Naive thymus-derived CD8-positive, alpha-beta T cell (primary cell): ENCODE data around the gene RRP8. TPM values are rescaled to one million over a fixed set of nuclear protein-coding genes. Genes with fewer than 3 reads are reported as not detected.

Experiments
- ATAC-seq, 2 donors: fragments of 150-1000 bp; cut with Tn5 transposase in 1 of 2; sonication (Bioruptor Pico), chemical (Tn5 transposase) in 1 of 2; 1 replicate in 1 of 2; 2 replicates in 1 of 2; pipeline ENCODE4 v1.10.0; 2021; ENCODE audit warnings: mild to moderate bottlenecking in 2 of 2, moderate library complexity in 2 of 2
- POLR2A ChIA-PET: fragments of 350-600 bp; sonication (Branson Sonifier 250); formaldehyde crosslinking; loops from one replicate; lab custom pipeline; 2021; ENCODE audit warnings: antibody characterized with exemption; lab: Charles Lee
- DNase-seq, 10 donors: peaks; one replicate each; pipeline versions ENCODE4 v3.0.0 to v3.0.0-alpha.2; 2020 to 2022
- H3K27ac Mint-ChIP-seq, 10 donors: one replicate each; pipeline ENCODE4 v1.8.0; 2020 to 2022; ENCODE audit warnings: mild to moderate bottlenecking in 10 of 10, mixed read lengths in 10 of 10, moderate library complexity in 4 of 10, inconsistent platforms in 1 of 10
- H3K27me3 Mint-ChIP-seq, 5 donors: one replicate each; pipeline ENCODE4 v1.8.0; 2021 to 2022; ENCODE audit warnings: mixed read lengths in 5 of 5
- H3K36me3 Mint-ChIP-seq, 3 donors: one replicate each; pipeline ENCODE4 v1.8.0; 2020 to 2022; ENCODE audit warnings: mixed read lengths in 3 of 3, mild to moderate bottlenecking in 2 of 3, inconsistent platforms in 1 of 3
- H3K4me1 Mint-ChIP-seq, 4 donors: one replicate each; pipeline ENCODE4 v1.8.0; 2021 to 2022; ENCODE audit warnings: mixed read lengths in 4 of 4
- H3K4me3 Mint-ChIP-seq, 10 donors: one replicate each; pipeline ENCODE4 v1.8.0; 2020 to 2022; ENCODE audit warnings: mild to moderate bottlenecking in 10 of 10, mixed read lengths in 10 of 10, moderate library complexity in 6 of 10, inconsistent platforms in 1 of 10
- H3K9me3 Mint-ChIP-seq, 9 donors: one replicate each; pipeline ENCODE4 v1.8.0; 2020 to 2022; ENCODE audit warnings: mixed read lengths in 9 of 9, mild to moderate bottlenecking in 3 of 9, inconsistent platforms in 1 of 9, moderate library complexity in 1 of 9
- polyA plus RNA-seq, 3 donors: library from polyadenylated mRNA; unstranded; fragments of 300-500 nt; fragmentation: Illumina TruSeq; gene quantifications; one replicate each; pipeline ENCODE4 v1.2.3, GENCODE V29; 2021
- total RNA-seq, 8 experiments: library from RNA in 2 of 8; stranded (reverse) in 2 of 8; gene quantifications; one replicate each; pipeline ENCODE4 v1.2.3 and lab custom pipeline; 2021 to 2026

Gene RRP8
- total and polyA plus RNA-seq, 5 experiments from 2014 or later = 17.8 to 35.7 (median 25.9) TPM

GRCh38 chr11:6588018-6588417, 15.4 kb downstream of the RRP8 start:
- Mint-ChIP-seq H3K9me3 (peaks cover 7 to 21% (median 16%) of the 10 kb centered on the region in 9 donors), H3K27ac (peak overlapping the region in 1 of 10 donors; percentile 33), H3K4me3 (no peak overlapping the region), H3K36me3 (peaks cover 20 to 44% (median 27%) of the 10 kb centered on the region in 3 donors), H3K4me1 (peaks cover 0 to 9% (median 2%) of the 10 kb centered on the region in 4 donors), H3K27me3 (no peaks in the 10 kb centered on the region)
- POLR2A ChIA-PET = no interaction called here
- ATAC-seq = no peak
- no peak for DNase-seq

DNA sequence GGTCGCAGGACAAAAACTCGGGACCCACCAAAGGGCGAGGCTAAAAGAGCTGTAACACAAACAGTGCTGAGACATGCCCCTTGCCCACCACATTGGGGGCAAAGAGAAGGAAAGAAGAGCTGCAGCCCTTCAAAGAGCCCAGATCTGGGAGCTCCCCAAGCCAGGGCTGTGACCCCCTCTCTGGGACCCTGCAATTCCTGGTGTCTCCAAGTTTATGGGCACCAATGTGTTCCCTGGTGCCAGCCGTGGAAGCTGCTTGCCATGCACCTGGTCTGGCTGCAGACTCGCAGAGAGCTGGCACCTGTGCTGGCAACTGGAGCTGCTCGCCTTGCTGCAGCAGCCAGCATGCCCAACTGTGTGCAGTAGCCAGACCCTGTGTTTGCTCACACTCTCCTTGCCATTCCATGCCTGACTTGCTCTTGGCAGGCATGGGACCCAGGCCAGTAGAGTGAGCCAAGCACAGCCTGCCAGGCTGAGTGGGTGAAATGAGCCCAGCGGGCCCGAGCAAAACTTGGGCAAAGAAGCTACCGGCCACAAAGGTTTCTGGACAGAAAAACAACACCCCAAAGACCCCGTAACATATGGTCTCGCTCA, 16.0 kb downstream of the RRP8 start:
- no peak for ATAC-seq
- no peak overlapping the region for H3K4me3 Mint-ChIP-seq
- no peaks in the 10 kb centered on the region for H3K27me3 Mint-ChIP-seq
- POLR2A ChIA-PET = interaction anchor here (1.1 kb wide), 1 partner anchor 32 kb away, joined by 3 read pairs; the partner anchor contains the start of gene TPP1
- peaks cover 26 to 42% (median 33%) of the 10 kb centered on the region in 3 donors for H3K36me3 Mint-ChIP-seq
- peak overlapping the region in 1 of 10 donors; percentile 43 for H3K27ac Mint-ChIP-seq
- H3K9me3 Mint-ChIP-seq = peaks cover 7 to 26% (median 21%) of the 10 kb centered on the region in 9 donors
- H3K4me1 Mint-ChIP-seq = peaks cover 0 to 5% (median 2%) of the 10 kb centered on the region in 4 donors
- no peak for DNase-seq

GRCh38 chr11:6586434-6587359, 16.7 kb downstream of the RRP8 start:
- Mint-ChIP-seq H3K27me3 (no peaks in the 10 kb centered on the region), H3K9me3 (peaks cover 7 to 31% (median 22%) of the 10 kb centered on the region in 9 donors), H3K4me3 (no peak overlapping the region), H3K27ac (peak overlapping the region in 1 of 10 donors; percentile 0), H3K36me3 (peaks cover 30 to 41% (median 39%) of the 10 kb centered on the region in 3 donors), H3K4me1 (peaks cover 0 to 2% (median under 1%) of the 10 kb centered on the region in 4 donors)
- no peak for ATAC-seq
- DNase-seq = no peak
- POLR2A ChIA-PET = interaction anchor here (1.1 kb wide), 1 partner anchor 33 kb away, joined by 3 read pairs; the partner anchor contains the start of gene TPP1

GRCh38 chr11:6584528-6584927, 18.9 kb downstream of the RRP8 start:
- Mint-ChIP-seq H3K4me3 (no peak overlapping the region), H3K27ac (no peak overlapping the region), H3K36me3 (peaks cover 35 to 45% (median 44%) of the 10 kb centered on the region in 3 donors), H3K27me3 (no peaks in the 10 kb centered on the region), H3K9me3 (peaks cover 7 to 31% (median 22%) of the 10 kb centered on the region in 9 donors), H3K4me1 (peaks cover 0 to 2% (median under 1%) of the 10 kb centered on the region in 4 donors)
- POLR2A ChIA-PET = no interaction called here
- no peak for DNase-seq
- ATAC-seq = no peak

DNA sequence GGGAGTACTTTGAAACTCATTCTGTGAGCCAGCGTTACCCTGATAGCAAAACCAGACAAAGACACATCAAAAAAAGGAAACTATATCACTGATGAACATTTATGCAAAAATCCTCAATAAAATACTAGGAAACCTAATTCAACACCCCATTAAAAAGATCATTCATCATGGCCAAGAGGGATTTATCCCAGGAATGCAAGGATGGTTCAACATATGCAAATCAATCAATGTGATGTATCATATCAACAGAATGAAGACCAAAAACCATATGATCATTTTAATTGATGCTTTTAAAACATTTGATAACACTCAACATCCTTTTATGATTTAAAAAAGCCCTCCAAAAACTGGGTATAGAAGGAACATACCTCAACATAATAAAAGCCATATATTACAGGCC, 19.8 kb downstream of the RRP8 start:
- Mint-ChIP-seq H3K9me3 (peaks cover 7 to 31% (median 22%) of the 10 kb centered on the region in 9 donors), H3K27me3 (no peaks in the 10 kb centered on the region), H3K4me3 (no peak overlapping the region), H3K4me1 (peaks cover 0 to 2% (median under 1%) of the 10 kb centered on the region in 4 donors), H3K27ac (no peak overlapping the region), H3K36me3 (peaks cover 35 to 45% (median 38%) of the 10 kb centered on the region in 3 donors)
- DNase-seq (no peak), ATAC-seq (no peak)
- POLR2A ChIA-PET = no interaction called here

- Mint-ChIP-seq H3K4me1 (peaks cover 0 to 11% (median 8%) of the 10 kb centered on the region in 4 donors), H3K27me3 (no peaks in the 10 kb centered on the region), H3K4me3 (no peak overlapping the region), H3K27ac (no peak overlapping the region), H3K9me3 (peaks cover 7 to 29% (median 21%) of the 10 kb centered on the region in 9 donors), H3K36me3 (peaks cover 32 to 40% (median 35%) of the 10 kb centered on the region in 3 donors)
- ATAC-seq = no peak
- POLR2A ChIA-PET = interaction anchor here (0.7 kb wide), 1 partner anchor 10 kb away, joined by 3 read pairs; no protein-coding TSS in a partner anchor
- no peak for DNase-seq
Measured at GRCh38 chr11:6579681-6580080, 23.7 kb downstream of the RRP8 start.

- Mint-ChIP-seq H3K4me3 (no peak overlapping the region), H3K27ac (peak overlapping the region in 1 of 10 donors; percentile 13), H3K36me3 (peaks cover 16 to 31% (median 25%) of the 10 kb centered on the region in 3 donors), H3K27me3 (no peaks in the 10 kb centered on the region), H3K4me1 (peaks cover 0 to 13% (median 8%) of the 10 kb centered on the region in 4 donors), H3K9me3 (peaks cover under 1 to 14% (median 8%) of the 10 kb centered on the region in 9 donors)
- POLR2A ChIA-PET = no interaction called here
- no peak for DNase-seq
- peak in 1 of 2 donors; percentile 35 for ATAC-seq
Measured at GRCh38 chr11:6578134-6578533, 25.3 kb downstream of the RRP8 start.

- no peaks in the 10 kb centered on the region for H3K9me3 Mint-ChIP-seq
- no peaks in the 10 kb centered on the region for H3K27me3 Mint-ChIP-seq
- H3K27ac Mint-ChIP-seq = peak overlapping the region in 2 of 10 donors; percentile 3 to 17
- peaks cover 5 to 21% (median 21%) of the 10 kb centered on the region in 3 donors for H3K36me3 Mint-ChIP-seq
- POLR2A ChIA-PET = no interaction called here
- no peak for ATAC-seq
- DNase-seq = no peak
- peaks cover 0 to 13% (median 9%) of the 10 kb centered on the region in 4 donors for H3K4me1 Mint-ChIP-seq
- no peak overlapping the region for H3K4me3 Mint-ChIP-seq
Measured at GRCh38 chr11:6576471-6577373, 26.7 kb downstream of the RRP8 start.

DNA sequence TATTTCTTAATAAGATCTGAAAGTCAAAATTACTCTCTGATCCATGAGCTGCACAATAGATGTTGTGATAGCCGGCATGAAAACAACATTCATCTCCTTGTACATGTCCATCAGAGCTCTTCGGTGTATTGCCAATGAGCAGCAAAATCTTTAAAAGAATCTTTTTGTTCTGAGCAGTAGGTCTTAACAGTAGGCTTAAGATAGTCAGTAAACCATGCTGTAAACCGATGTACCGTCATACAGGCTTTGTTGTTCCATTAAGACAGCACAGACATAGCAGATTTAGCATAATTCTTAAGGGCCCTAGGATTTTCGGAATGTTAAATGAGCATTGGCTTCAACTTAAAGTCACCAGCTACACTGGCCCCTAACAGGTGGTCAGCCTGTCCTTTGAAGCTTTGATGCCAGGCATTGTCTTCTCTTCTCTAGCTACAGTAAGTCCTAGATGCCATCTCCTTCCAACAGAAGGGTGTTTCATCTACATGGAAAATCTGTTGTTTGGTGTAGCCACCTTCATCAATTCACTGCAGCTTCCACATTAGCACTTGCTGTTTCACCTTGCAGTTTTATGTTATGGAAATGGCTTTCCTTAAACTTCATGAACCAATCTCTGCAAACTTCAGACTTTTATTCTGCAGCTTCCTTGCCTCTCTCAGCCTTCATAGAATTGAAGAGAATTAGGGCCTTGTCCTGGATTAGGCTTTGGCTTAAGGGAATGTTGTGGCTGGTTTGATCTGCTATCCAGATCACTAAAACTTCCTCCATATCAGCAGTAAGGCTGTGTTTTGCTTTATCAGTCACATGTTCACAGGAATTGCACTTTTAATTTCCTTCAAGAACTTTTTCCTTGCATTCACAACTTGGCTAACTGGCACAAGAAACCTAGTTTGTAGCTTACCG, 28.4 kb downstream of the RRP8 start:
- POLR2A ChIA-PET = no interaction called here

DNA sequence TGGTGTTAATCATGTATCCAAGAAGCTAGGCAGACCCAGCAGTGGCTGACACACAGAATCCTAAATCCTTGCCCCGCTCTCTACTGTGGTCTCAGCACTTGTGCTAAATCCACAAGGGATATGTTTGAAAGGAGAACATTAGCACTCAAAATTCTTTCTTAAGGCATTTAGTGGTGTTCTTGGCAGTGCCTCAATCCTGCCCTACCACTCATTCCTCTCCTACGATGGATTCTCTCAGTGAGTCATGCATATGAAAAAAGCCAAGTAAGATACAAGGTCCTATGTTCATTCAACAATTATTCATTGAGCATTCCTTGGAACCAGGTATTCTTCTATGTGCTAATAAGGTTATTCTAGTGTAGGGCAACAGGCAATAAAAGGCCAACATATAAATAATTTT, 31.2 kb downstream of the RRP8 start:
- no peak overlapping the region for H3K4me3 Mint-ChIP-seq
- peaks cover 0 to 16% (median 9%) of the 10 kb centered on the region in 4 donors for H3K4me1 Mint-ChIP-seq
- ATAC-seq (no peak), DNase-seq (no peak)
- POLR2A ChIA-PET = no interaction called here
- peaks cover 0 to 11% (median 8%) of the 10 kb centered on the region in 3 donors for H3K36me3 Mint-ChIP-seq
- no peaks in the 10 kb centered on the region for H3K9me3 Mint-ChIP-seq
- no peak overlapping the region for H3K27ac Mint-ChIP-seq
- H3K27me3 Mint-ChIP-seq = no peaks in the 10 kb centered on the region

More for the DNA sequence above, 28.4 kb downstream of the RRP8 start:
- H3K27me3 Mint-ChIP-seq = no peaks in the 10 kb centered on the region
- no peak overlapping the region for H3K4me3 Mint-ChIP-seq
- peaks cover 0 to 13% (median 10%) of the 10 kb centered on the region in 3 donors for H3K36me3 Mint-ChIP-seq
- peaks cover 0 to 13% (median 10%) of the 10 kb centered on the region in 4 donors for H3K4me1 Mint-ChIP-seq
- ATAC-seq = no peak
- H3K9me3 Mint-ChIP-seq = no peaks in the 10 kb centered on the region
- H3K27ac Mint-ChIP-seq = peak overlapping the region in 1 of 10 donors; percentile 28
- DNase-seq = no peak

DNA sequence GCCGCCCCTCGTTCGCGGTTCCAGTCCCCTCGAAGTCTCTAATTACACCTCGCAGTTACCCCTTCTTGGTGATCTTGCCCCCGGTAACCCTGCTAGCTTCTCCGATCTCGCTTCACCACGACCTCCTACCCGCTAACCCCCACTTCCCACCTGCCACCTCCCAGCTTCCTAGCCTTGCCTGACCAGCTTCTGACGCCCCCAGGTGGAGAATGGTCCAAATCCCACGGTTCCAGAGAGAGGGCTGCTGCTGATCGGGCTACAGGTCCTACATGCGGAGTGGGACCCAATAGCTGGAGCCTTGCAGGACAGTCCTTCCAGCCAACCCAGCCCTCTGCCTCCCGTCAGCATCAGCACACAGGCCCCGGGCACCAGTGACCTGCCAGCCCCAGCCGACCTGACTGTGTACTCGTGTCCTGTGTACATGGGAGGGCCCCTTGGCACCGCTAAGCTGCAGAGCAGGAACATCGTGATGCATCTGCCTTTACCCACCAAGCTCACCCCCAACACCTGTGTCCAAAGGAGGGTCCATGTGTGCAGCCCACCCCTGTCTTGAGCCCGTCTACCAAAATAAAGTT, 31.9 kb downstream of the RRP8 start:
- Mint-ChIP-seq H3K27me3 (no peaks in the 10 kb centered on the region), H3K36me3 (peaks cover 0 to 15% (median 8%) of the 10 kb centered on the region in 3 donors), H3K4me3 (no peak overlapping the region), H3K9me3 (no peaks in the 10 kb centered on the region), H3K4me1 (peaks cover 0 to 11% (median 4%) of the 10 kb centered on the region in 4 donors), H3K27ac (no peak overlapping the region)
- POLR2A ChIA-PET = no interaction called here
- no peak for DNase-seq
- ATAC-seq = no peak
